ENCODE measurements around the gene GRK4.

The GRK4 gene

DNA sequence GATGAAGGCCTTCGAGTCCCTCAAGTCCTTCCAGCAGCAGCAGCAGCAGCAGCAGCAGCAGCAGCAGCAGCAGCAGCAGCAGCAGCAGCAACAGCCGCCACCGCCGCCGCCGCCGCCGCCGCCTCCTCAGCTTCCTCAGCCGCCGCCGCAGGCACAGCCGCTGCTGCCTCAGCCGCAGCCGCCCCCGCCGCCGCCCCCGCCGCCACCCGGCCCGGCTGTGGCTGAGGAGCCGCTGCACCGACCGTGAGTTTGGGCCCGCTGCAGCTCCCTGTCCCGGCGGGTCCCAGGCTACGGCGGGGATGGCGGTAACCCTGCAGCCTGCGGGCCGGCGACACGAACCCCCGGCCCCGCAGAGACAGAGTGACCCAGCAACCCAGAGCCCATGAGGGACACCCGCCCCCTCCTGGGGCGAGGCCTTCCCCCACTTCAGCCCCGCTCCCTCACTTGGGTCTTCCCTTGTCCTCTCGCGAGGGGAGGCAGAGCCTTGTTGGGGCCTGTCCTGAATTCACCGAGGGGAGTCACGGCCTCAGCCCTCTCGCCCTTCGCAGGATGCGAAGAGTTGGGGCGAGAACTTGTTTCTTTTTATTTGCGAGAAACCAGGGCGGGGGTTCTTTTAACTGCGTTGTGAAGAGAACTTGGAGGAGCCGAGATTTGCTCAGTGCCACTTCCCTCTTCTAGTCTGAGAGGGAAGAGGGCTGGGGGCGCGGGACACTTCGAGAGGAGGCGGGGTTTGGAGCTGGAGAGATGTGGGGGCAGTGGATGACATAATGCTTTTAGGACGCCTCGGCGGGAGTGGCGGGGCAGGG lies 111.7 kb downstream of the GRK4 start:
- Histone ChIP-seq H3K27me3 (ENCODE audit: control insufficient read depth, insufficient read depth, low read length) (no peaks in the 10 kb centered on the region), H3K27ac (ENCODE audit: low read length) (peak overlapping the region; percentile 75), H3K9ac (ENCODE audit: low read length) (peak overlapping the region; percentile 91), H3K9me3 (ENCODE audit: control insufficient read depth, low read depth, low read length) (no peaks in the 10 kb centered on the region), H3K36me3 (ENCODE audit: control insufficient read depth, low read depth, low read length) (no peaks in the 10 kb centered on the region), H3K4me1 (ENCODE audit: control insufficient read depth, low read depth, low read length) (peaks cover 9% of the 10 kb centered on the region), H3K4me3 (ENCODE audit: low read length) (peak overlapping the region; percentile 92)

DNA sequence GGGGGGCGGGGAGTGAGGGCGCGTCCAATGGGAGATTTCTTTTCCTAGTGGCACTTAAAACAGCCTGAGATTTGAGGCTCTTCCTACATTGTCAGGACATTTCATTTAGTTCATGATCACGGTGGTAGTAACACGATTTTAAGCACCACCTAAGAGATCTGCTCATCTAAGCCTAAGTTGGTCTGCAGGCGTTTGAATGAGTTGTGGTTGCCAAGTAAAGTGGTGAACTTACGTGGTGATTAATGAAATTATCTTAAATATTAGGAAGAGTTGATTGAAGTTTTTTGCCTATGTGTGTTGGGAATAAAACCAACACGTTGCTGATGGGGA lies 112.2 kb downstream of the GRK4 start:
- Histone ChIP-seq H3K36me3 (ENCODE audit: control insufficient read depth, low read depth, low read length) (no peaks in the 10 kb centered on the region), H3K27ac (ENCODE audit: low read length) (no peak overlapping the region), H3K9ac (ENCODE audit: low read length) (peak overlapping the region; percentile 91), H3K27me3 (ENCODE audit: control insufficient read depth, insufficient read depth, low read length) (no peaks in the 10 kb centered on the region), H3K4me1 (ENCODE audit: control insufficient read depth, low read depth, low read length) (peaks cover 9% of the 10 kb centered on the region), H3K9me3 (ENCODE audit: control insufficient read depth, low read depth, low read length) (no peaks in the 10 kb centered on the region), H3K4me3 (ENCODE audit: low read length) (peak overlapping the region; percentile 92)

DNA sequence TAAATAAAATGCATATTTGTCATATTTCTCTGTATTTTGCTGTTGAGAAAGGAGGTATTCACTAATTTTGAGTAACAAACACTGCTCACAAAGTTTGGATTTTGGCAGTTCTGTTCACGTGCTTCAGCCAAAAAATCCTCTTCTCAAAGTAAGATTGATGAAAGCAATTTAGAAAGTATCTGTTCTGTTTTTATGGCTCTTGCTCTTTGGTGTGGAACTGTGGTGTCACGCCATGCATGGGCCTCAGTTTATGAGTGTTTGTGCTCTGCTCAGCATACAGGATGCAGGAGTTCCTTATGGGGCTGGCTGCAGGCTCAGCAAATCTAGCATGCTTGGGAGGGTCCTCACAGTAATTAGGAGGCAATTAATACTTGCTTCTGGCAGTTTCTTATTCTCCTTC lies 114.4 kb downstream of the GRK4 start:
- H3K4me1 ChIP-seq (ENCODE audit: control insufficient read depth, low read depth, low read length), result peaks cover 9% of the 10 kb centered on the region
- H3K4me3 ChIP-seq (ENCODE audit: low read length), result no peak overlapping the region

DNA sequence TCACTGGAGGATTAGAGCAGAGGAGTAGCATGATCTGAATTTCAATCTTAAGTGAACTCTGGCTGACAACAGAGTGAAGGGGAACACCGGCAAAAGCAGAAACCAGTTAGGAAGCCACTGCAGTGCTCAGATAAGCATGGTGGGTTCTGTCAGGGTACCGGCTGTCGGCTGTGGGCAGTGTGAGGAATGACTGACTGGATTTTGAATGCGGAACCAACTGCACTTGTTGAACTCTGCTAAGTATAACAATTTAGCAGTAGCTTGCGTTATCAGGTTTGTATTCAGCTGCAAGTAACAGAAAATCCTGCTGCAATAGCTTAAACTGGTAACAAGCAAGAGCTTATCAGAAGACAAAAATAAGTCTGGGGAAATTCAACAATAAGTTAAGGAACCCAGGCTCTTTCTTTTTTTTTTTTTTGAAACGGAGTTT lies 116.3 kb downstream of the GRK4 start:
- Histone ChIP-seq H3K36me3 (ENCODE audit: control insufficient read depth, low read depth, low read length) (no peaks in the 10 kb centered on the region), H3K9me3 (ENCODE audit: control insufficient read depth, low read depth, low read length) (no peaks in the 10 kb centered on the region), H3K27me3 (ENCODE audit: control insufficient read depth, insufficient read depth, low read length) (no peaks in the 10 kb centered on the region), H3K4me3 (ENCODE audit: low read length) (no peak overlapping the region), H3K27ac (ENCODE audit: low read length) (no peak overlapping the region), H3K9ac (ENCODE audit: low read length) (no peak overlapping the region), H3K4me1 (ENCODE audit: control insufficient read depth, low read depth, low read length) (peaks cover 9% of the 10 kb centered on the region)

More for the DNA sequence above, 114.4 kb downstream of the GRK4 start:
- H3K9me3 ChIP-seq (ENCODE audit: control insufficient read depth, low read depth, low read length), result no peaks in the 10 kb centered on the region
- no peaks in the 10 kb centered on the region for H3K27me3 ChIP-seq (ENCODE audit: control insufficient read depth, insufficient read depth, low read length)
- H3K27ac ChIP-seq (ENCODE audit: low read length), result no peak overlapping the region
- H3K9ac ChIP-seq (ENCODE audit: low read length), result no peak overlapping the region
- H3K36me3 ChIP-seq (ENCODE audit: control insufficient read depth, low read depth, low read length), result no peaks in the 10 kb centered on the region

DNA sequence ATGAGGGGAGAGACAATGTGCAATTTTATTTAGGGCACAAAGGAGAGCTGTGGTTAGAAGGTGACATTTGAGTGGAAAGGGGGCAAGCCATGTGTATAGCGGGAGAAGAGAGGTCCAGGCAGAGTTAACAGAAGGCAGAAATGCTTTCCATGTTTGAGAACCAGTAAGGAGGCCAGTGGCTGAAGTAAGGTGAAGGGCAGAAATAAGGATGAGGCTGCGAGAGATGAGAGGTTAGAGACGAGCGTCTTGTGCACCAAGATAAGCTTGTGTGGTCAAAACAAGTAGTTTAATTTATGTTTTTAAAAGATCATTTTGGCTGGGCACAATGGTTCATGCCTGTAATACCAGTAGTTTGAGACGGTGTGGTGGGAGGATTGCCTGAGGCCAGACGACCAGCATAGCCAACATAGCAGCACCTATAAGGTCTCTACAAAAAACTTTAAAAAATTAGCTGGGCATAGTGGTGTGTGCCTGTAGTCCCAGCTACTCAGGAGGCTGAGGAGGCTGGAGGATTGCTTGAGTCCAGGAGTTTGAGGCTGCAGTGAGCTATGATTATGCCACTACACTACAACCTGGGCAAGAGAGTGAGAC lies 119.6 kb downstream of the GRK4 start:
- Histone ChIP-seq H3K9ac (ENCODE audit: low read length) (no peak overlapping the region), H3K27me3 (ENCODE audit: control insufficient read depth, insufficient read depth, low read length) (no peaks in the 10 kb centered on the region), H3K4me3 (ENCODE audit: low read length) (no peak overlapping the region), H3K27ac (ENCODE audit: low read length) (no peak overlapping the region), H3K4me1 (ENCODE audit: control insufficient read depth, low read depth, low read length) (no peaks in the 10 kb centered on the region), H3K36me3 (ENCODE audit: control insufficient read depth, low read depth, low read length) (peaks cover 8% of the 10 kb centered on the region), H3K9me3 (ENCODE audit: control insufficient read depth, low read depth, low read length) (no peaks in the 10 kb centered on the region)

DNA sequence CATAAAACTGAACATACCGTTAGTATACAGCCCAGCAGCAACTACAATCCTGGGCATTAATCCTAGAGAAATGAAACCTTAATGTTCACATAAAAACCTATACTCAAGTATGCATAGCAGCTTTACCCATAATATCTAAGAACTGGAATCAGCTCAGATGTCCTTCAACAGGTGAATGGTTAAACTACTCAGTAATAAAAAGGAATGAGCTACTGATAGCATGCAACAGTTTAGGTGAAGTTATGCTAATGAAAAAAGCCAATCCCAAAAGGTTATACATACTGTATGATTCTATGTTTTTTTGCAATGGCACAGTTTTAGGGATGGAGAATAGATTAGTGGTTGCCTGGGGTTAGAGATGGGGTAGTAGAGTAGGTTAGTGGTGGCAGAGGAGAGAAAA lies 120.4 kb downstream of the GRK4 start:
- Histone ChIP-seq H3K4me1 (ENCODE audit: control insufficient read depth, low read depth, low read length) (no peaks in the 10 kb centered on the region), H3K4me3 (ENCODE audit: low read length) (no peak overlapping the region), H3K9ac (ENCODE audit: low read length) (no peak overlapping the region), H3K9me3 (ENCODE audit: control insufficient read depth, low read depth, low read length) (no peaks in the 10 kb centered on the region), H3K27me3 (ENCODE audit: control insufficient read depth, insufficient read depth, low read length) (no peaks in the 10 kb centered on the region), H3K36me3 (ENCODE audit: control insufficient read depth, low read depth, low read length) (peaks cover 14% of the 10 kb centered on the region), H3K27ac (ENCODE audit: low read length) (no peak overlapping the region)

DNA sequence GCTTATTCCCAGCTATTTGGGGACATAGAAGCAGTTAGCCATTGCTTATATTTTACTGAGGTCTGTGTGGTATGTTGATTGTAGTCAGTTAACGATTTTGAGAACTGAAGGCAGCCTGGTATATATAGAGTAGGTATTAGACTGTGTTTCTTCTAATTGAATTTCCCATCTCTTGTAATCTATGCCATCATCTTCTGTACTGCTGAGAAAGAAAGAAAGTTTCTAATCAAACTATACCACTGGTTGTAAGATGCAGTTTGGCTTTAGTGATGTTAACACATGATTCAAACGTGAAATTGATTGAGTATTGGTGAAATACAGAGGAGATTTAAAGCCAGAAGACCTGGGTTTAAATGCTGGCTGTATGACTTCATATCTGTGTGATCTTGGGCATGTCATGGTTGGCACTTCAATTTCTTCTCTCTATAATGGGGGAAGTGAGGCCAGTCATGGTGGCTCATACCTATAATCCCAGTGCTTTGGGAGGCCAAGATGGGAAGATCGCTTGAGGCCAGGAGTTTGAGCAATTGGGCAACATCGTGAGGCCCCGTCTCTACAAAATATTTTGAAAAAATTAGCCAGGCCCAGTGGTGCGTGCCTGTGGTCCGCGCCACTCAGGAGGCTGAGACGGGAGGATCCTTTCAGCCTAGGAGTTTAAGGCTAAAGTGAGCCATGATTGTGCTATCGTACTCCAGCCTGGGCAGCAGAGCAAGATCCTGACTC lies 122.7 kb downstream of the GRK4 start:
- H3K9me3 ChIP-seq (ENCODE audit: control insufficient read depth, low read depth, low read length), result no peaks in the 10 kb centered on the region
- no peaks in the 10 kb centered on the region for H3K27me3 ChIP-seq (ENCODE audit: control insufficient read depth, insufficient read depth, low read length)
- H3K4me3 ChIP-seq (ENCODE audit: low read length), result no peak overlapping the region
- H3K36me3 ChIP-seq (ENCODE audit: control insufficient read depth, low read depth, low read length), result peaks cover 27% of the 10 kb centered on the region
- no peaks in the 10 kb centered on the region for H3K4me1 ChIP-seq (ENCODE audit: control insufficient read depth, low read depth, low read length)
- no peak overlapping the region for H3K27ac ChIP-seq (ENCODE audit: low read length)
- no peak overlapping the region for H3K9ac ChIP-seq (ENCODE audit: low read length)

DNA sequence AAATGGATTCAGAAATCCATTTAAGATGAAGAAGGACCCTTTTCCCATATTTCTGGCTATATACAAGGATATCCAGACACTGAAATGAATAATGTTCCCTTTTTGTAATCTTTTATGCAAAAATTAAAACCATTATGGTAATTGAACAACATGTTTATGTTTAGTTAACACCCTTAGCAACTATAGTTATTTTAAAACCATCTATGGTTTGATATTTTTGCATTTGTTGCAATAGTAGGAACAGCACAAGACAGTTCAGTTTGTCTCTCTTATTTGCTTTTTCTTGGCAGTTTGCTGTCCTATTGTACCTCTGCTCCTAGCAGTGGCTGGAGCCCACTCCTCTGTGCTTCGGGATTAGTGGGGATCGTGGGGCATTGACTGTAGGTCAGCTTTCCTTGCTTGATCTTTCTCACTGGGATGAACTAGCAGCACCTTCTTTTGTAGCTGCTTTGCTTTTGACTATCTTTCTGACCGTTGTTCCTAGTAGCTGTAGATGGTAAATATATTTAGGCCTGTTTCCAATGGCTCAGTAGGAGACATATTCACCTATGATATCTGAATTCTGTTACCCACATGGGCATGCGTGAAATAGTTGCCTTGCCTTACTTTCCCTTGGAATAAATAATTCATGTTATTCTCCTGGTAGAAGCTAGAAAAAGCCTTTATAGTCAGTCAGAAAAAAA lies 123.9 kb downstream of the GRK4 start:
- Histone ChIP-seq H3K27ac (ENCODE audit: low read length) (no peak overlapping the region), H3K9me3 (ENCODE audit: control insufficient read depth, low read depth, low read length) (no peaks in the 10 kb centered on the region), H3K27me3 (ENCODE audit: control insufficient read depth, insufficient read depth, low read length) (no peaks in the 10 kb centered on the region), H3K4me3 (ENCODE audit: low read length) (no peak overlapping the region), H3K9ac (ENCODE audit: low read length) (no peak overlapping the region), H3K4me1 (ENCODE audit: control insufficient read depth, low read depth, low read length) (no peaks in the 10 kb centered on the region), H3K36me3 (ENCODE audit: control insufficient read depth, low read depth, low read length) (peaks cover 33% of the 10 kb centered on the region)

All from iPS-18a (cell line).